Caco-2 (cell line): ENCODE data around the gene PCSK5. TPM values are rescaled to one million over a fixed set of nuclear protein-coding genes. Genes with fewer than 3 reads are reported as not detected.

Source experiments
- BruUV-seq: library from RNA; stranded (reverse); fragments of 400-500 nt; replicated peaks from 2 replicates; lab custom pipeline; 2021; lab: Mats Ljungman, UMichigan
- CTCF ChIA-PET: fragments of 300-600 bp; sonication (Branson Sonifier 250); formaldehyde crosslinking; loops from one replicate; lab custom pipeline; 2022; ENCODE audit warnings: antibody characterized with exemption; lab: Charles Lee
- POLR2A ChIA-PET: fragments of 300-600 bp; sonication (Branson Sonifier 250); formaldehyde crosslinking; loops from one replicate; lab custom pipeline; 2022; ENCODE audit warnings: antibody characterized with exemption; lab: Charles Lee
- DNase-seq, 2 experiments: peaks; one replicate each; pipeline versions ENCODE4 v3.0.0 to v3.0.0-alpha.2; 2020 to 2022
- H3K27me3 ChIP-seq: replicated peaks from 2 replicates; pipeline ENCODE4 v1.6.0; 2011; ENCODE audit warnings: low read length; ENCODE audit not compliant: control insufficient read depth, insufficient read depth
- H3K36me3 ChIP-seq: 2 replicates; pipeline ENCODE4 v1.5.1; 2011; ENCODE audit warnings: low read length; ENCODE audit not compliant: control insufficient read depth, insufficient read depth
- H3K4me1 ChIP-seq: fragments of 250-450 bp; sonication (Bioruptor Pico); 2 replicates; pipeline ENCODE4 v1.5.1; 2020; ENCODE audit warnings: mild to moderate bottlenecking
- H3K4me3 ChIP-seq: 2 replicates; pipeline ENCODE4 v1.5.1; 2011; ENCODE audit warnings: low read depth, mild to moderate bottlenecking, control low read depth, low read length
- H3K9me3 ChIP-seq: fragments of 250-450 bp; sonication (Bioruptor Pico); 2 replicates; pipeline ENCODE4 v1.5.1; 2020; ENCODE audit warnings: mild to moderate bottlenecking, moderate library complexity
- H3K27ac Mint-ChIP-seq: one replicate; pipeline ENCODE4 v1.8.0; 2022; ENCODE audit warnings: mixed read lengths; ENCODE audit not compliant: unreplicated experiment
- H3K27me3 Mint-ChIP-seq: one replicate; pipeline ENCODE4 v1.8.0; 2022; ENCODE audit warnings: mixed read lengths; ENCODE audit not compliant: insufficient read depth, unreplicated experiment
- H3K36me3 Mint-ChIP-seq: one replicate; pipeline ENCODE4 v1.8.0; 2022; ENCODE audit warnings: mild to moderate bottlenecking, mixed read lengths; ENCODE audit not compliant: insufficient read depth, unreplicated experiment
- H3K4me1 Mint-ChIP-seq: one replicate; pipeline ENCODE4 v1.8.0; 2022; ENCODE audit warnings: low read depth, mixed read lengths; ENCODE audit not compliant: unreplicated experiment
- H3K4me3 Mint-ChIP-seq: one replicate; pipeline ENCODE4 v1.8.0; 2022; ENCODE audit warnings: mild to moderate bottlenecking, moderate library complexity, mixed read lengths; ENCODE audit not compliant: unreplicated experiment
- H3K9me3 Mint-ChIP-seq: one replicate; pipeline ENCODE4 v1.8.0; 2022; ENCODE audit warnings: mixed read lengths; ENCODE audit not compliant: unreplicated experiment
- intact Hi-C: fragments of 100-400 bp; cut with micrococcal nuclease; formaldehyde crosslinking; loops from one replicate; pipeline ENCODE4 v1.10.0; 2022; ENCODE audit not compliant: unreplicated experiment
- total RNA-seq: library from RNA; stranded (reverse); gene quantifications from 2 replicates; pipeline ENCODE4 v1.2.3, GENCODE V29; 2022
- TF ChIP-seq, protein P1 (sequence below), 2 experiments: fragments of 200-600 bp in 1 of 2; IDR thresholded peaks; 1 replicate in 1 of 2; 2 replicates in 1 of 2; pipeline versions ENCODE4 v1.5.1 to v1.8.0; 2011 to 2022; ENCODE audit warnings: antibody characterized with exemption in 1 of 2, control low read depth in 1 of 2, inconsistent platforms in 1 of 2, low read depth in 1 of 2, low read length in 1 of 2, mild to moderate bottlenecking in 1 of 2, moderate library complexity in 1 of 2; ENCODE audit not compliant: insufficient read depth in 1 of 2, severe bottlenecking in 1 of 2, unreplicated experiment in 1 of 2

Gene PCSK5
- total RNA-seq, 1 experiment from 2014 or later, result 10.9 TPM

GRCh38 chr9:75996726-75997125 lies 106.3 kb downstream of the PCSK5 start:
- POLR2A ChIA-PET, result interaction anchor here (0.6 kb wide), 1 partner anchor 361 kb away, joined by 3 read pairs; no protein-coding TSS in a partner anchor
- Histone ChIP-seq H3K27me3 (no peaks in the 10 kb centered on the region), H3K4me1 (peaks cover 19% of the 10 kb centered on the region), H3K4me3 (no peak overlapping the region), H3K36me3 (no peaks in the 10 kb centered on the region), H3K9me3 (no peaks in the 10 kb centered on the region)
- no peaks in the 10 kb centered on the region for H3K27me3 Mint-ChIP-seq
- no peak overlapping the region for H3K4me3 Mint-ChIP-seq
- TF ChIP-seq, protein P1, sequence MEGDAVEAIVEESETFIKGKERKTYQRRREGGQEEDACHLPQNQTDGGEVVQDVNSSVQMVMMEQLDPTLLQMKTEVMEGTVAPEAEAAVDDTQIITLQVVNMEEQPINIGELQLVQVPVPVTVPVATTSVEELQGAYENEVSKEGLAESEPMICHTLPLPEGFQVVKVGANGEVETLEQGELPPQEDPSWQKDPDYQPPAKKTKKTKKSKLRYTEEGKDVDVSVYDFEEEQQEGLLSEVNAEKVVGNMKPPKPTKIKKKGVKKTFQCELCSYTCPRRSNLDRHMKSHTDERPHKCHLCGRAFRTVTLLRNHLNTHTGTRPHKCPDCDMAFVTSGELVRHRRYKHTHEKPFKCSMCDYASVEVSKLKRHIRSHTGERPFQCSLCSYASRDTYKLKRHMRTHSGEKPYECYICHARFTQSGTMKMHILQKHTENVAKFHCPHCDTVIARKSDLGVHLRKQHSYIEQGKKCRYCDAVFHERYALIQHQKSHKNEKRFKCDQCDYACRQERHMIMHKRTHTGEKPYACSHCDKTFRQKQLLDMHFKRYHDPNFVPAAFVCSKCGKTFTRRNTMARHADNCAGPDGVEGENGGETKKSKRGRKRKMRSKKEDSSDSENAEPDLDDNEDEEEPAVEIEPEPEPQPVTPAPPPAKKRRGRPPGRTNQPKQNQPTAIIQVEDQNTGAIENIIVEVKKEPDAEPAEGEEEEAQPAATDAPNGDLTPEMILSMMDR (IDR thresholded peaks at IDR 0.05; ENCODE audit: insufficient read depth in 1 of 2, low read depth in 1 of 2, low read length in 1 of 2, severe bottlenecking in 1 of 2, unreplicated experiment in 1 of 2), result no peak
- CTCF ChIA-PET, result interaction anchor here (0.6 kb wide), 3 partner anchors 13 to 84 kb away, joined by 3 to 5 read pairs (median 3); no protein-coding TSS in a partner anchor
- peaks cover 6% of the 10 kb centered on the region for H3K4me1 Mint-ChIP-seq
- no peaks in the 10 kb centered on the region for H3K9me3 Mint-ChIP-seq
- no peak overlapping the region for H3K27ac Mint-ChIP-seq
- no TSS peak for BruUV-seq
- no peaks in the 10 kb centered on the region for H3K36me3 Mint-ChIP-seq
- intact Hi-C loops, result no loop called here
- DNase-seq, result peak in 1 of 2 experiments; percentile 18

DNA sequence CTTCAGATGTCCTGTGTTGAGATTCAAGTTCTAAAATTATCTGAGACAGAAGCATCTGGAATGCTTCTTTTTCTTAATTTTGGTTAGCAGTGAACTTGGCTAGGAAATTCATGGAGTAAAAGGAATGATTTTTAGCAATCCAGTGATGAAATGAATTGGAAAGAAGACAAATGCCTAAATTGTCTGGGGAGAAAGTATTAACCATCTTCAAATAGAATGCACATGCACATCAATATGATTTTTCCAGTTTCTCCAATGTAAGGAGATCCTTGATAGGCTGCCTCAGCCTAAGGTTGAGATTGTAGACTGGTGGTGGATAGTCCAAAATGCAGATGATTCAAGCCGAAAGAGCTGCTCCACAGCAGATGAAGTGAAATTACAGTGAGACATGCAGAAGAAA lies 106.7 kb downstream of the PCSK5 start:
- Histone ChIP-seq H3K4me3 (no peak overlapping the region), H3K9me3 (no peaks in the 10 kb centered on the region), H3K36me3 (no peaks in the 10 kb centered on the region), H3K4me1 (peaks cover 19% of the 10 kb centered on the region), H3K27me3 (no peaks in the 10 kb centered on the region)
- peak overlapping the region; percentile 53 for H3K27ac Mint-ChIP-seq
- H3K36me3 Mint-ChIP-seq, result no peaks in the 10 kb centered on the region
- POLR2A ChIA-PET, result interaction anchor here (0.6 kb wide), 1 partner anchor 361 kb away, joined by 3 read pairs; no protein-coding TSS in a partner anchor
- no peaks in the 10 kb centered on the region for H3K9me3 Mint-ChIP-seq
- intact Hi-C loops, result no loop called here
- no peaks in the 10 kb centered on the region for H3K27me3 Mint-ChIP-seq
- no TSS peak for BruUV-seq
- TF ChIP-seq, protein P1 (IDR thresholded peaks at IDR 0.05; ENCODE audit: insufficient read depth in 1 of 2, low read depth in 1 of 2, low read length in 1 of 2, severe bottlenecking in 1 of 2, unreplicated experiment in 1 of 2), result no peak
- no peak overlapping the region for H3K4me3 Mint-ChIP-seq
- H3K4me1 Mint-ChIP-seq, result peaks cover 6% of the 10 kb centered on the region
- CTCF ChIA-PET, result interaction anchor here (0.6 kb wide), 3 partner anchors 13 to 85 kb away, joined by 3 to 5 read pairs (median 3); no protein-coding TSS in a partner anchor
- no peak for DNase-seq

GRCh38 chr9:75998096-75998780 lies 107.8 kb downstream of the PCSK5 start:
- no peaks in the 10 kb centered on the region for H3K27me3 ChIP-seq
- intact Hi-C loops, result no loop called here

More at GRCh38 chr9:75998096-75998780, 107.8 kb downstream of the PCSK5 start:
- TF ChIP-seq, protein P1 (IDR thresholded peaks at IDR 0.05; ENCODE audit: insufficient read depth in 1 of 2, low read depth in 1 of 2, low read length in 1 of 2, severe bottlenecking in 1 of 2, unreplicated experiment in 1 of 2), result no peak
- Mint-ChIP-seq H3K9me3 (no peaks in the 10 kb centered on the region), H3K4me1 (peaks cover 6% of the 10 kb centered on the region), H3K4me3 (no peak overlapping the region), H3K27me3 (no peaks in the 10 kb centered on the region), H3K27ac (no peak overlapping the region), H3K36me3 (no peaks in the 10 kb centered on the region)
- Histone ChIP-seq H3K36me3 (no peaks in the 10 kb centered on the region), H3K9me3 (no peaks in the 10 kb centered on the region), H3K4me1 (peaks cover 19% of the 10 kb centered on the region), H3K4me3 (no peak overlapping the region)
- no peak for DNase-seq
- POLR2A ChIA-PET, result no interaction called here
- no TSS peak for BruUV-seq
- CTCF ChIA-PET, result no interaction called here
